GM12801 (cell line): ENCODE results near the gene OR56A4.

Source experiments
- CTCF ChIP-seq: IDR thresholded peaks from one replicate; pipeline ENCODE4 v1.5.1; 2011; ENCODE audit warnings: control low read depth; ENCODE audit not compliant: insufficient read length; ENCODE audit errors: extremely low read depth

Gene OR56A4

GRCh38 chr11:5989203-5989602 is 17.5 kb downstream of the OR56A4 start:
- no peak for TF ChIP-seq CTCF

- no peak for TF ChIP-seq CTCF
Observed at GRCh38 chr11:5986885-5987284, 19.9 kb downstream of the OR56A4 start, which contains the start of gene OR52L1. Gene OR52L1 (minus strand): TSS chr11:5986985. CDS start chr11:5986930, 55 bp downstream.

GRCh38 chr11:5983443-5983842 is 23.3 kb downstream of the OR56A4 start:
- TF ChIP-seq CTCF = no peak

GRCh38 chr11:5973530-5973929 is 33.2 kb downstream of the OR56A4 start:
- no peak for TF ChIP-seq CTCF

- no peak for TF ChIP-seq CTCF
Observed at GRCh38 chr11:5968394-5968793, 38.4 kb downstream of the OR56A4 start, which contains the start of gene OR56A5. Gene OR56A5 (minus strand): TSS chr11:5968494. CDS start chr11:5968494, 0 bp downstream.

GRCh38 chr11:5967708-5968107 is 39.0 kb downstream of the OR56A4 start:
- no peak for TF ChIP-seq CTCF

GRCh38 chr11:5966958-5967357 is 39.8 kb downstream of the OR56A4 start:
- no peak for TF ChIP-seq CTCF

GRCh38 chr11:5955586-5955985 is 51.2 kb downstream of the OR56A4 start:
- TF ChIP-seq CTCF = no peak
